Tongue (tissue), 2 donors: ENCODE measurements around the gene CSNK1G2. TPM values are rescaled to one million over a fixed set of nuclear protein-coding genes. Genes with fewer than 3 reads are reported as not detected.

Experiments
- DNase-seq: peaks from one replicate; pipeline ENCODE4 v3.0.0-alpha.2; 2015
- total RNA-seq: library from RNA; depleted of rRNA; stranded (reverse); fragments of >200 nt; gene quantifications from one replicate; pipeline ENCODE4 v1.2.3, GENCODE V29; 2014

The CSNK1G2 gene
- 52.2 TPM for total RNA-seq

DNA sequence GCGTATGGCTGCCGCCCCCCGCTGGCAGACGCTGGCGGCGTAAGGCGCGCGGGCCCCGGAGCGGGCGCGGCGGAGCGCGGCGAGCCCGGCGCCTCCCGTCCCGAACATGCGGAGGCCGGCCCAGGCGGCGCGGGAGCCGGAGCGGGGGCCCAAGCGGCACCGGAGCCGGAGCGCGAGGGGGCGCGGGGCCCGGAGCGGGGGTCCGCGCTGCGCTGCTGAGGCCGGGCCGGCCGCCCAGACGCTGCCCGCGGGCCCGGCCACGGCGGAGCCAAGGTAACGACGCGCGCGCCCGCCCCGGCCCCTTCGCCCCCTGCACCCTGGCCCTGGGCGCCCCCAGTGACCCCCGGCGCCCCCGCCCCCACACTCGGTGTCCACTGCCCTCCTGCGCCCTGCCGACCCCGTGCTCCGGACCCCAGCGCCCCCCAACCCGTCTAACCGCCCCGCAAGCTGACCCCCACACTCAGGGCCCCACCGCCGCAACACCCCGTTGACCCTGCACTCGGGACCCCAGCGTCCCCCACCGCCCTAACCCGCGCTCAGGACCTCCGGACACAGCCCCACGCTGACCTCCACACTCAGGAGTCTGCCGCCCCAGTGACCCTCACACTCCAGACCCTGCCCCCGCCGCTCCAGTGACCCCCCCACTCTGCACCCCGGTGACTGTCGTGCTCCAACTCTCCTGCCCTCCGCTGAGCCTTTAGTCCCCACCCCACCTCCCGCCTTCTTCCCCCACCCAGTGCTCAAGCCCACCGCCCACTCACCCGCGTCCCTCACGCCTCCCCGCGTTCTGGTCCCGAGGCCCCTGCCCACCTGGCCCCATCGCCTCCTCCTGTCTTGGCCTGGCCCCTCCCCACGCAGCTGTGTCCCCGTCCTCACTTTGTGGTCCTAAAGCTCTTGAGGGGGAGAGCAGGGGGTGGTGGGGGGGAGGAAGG is at the start of gene CSNK1G2:
CSNK1G2 (plus strand) TSS at position 27 of the 932 bp plus-strand sequence. CDS start 28,601 bp downstream, outside the sequence.
- DNase-seq: no peak

GRCh38 chr19:1893791-1894190 is 47.2 kb upstream of the CSNK1G2 start:
- DNase-seq: no peak

DNA sequence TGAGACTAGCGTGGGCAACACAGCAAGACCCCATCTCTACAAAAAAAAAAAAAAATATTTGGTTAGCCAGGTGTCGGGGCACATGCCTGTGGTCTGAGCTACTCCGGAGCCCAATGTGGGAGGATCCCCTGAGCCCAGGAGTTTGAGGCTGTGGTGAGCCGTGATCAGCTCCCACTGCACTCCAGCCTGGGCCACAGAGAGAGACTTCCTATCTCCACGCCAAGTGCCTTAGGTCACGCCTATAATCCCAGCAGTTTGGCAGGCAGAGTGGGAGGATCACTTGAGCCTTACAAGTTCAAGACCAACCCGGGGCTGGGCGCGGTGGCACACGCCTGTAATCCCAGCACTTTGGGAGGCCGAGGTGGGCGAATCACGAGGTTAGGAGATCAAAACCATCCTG is 44.5 kb upstream of the CSNK1G2 start:
- DNase-seq: no peak

GRCh38 chr19:1901940-1902404 is 39.0 kb upstream of the CSNK1G2 start:
- DNase-seq: no peak

- DNase-seq: no peak
Measured at GRCh38 chr19:1902923-1903322, 38.0 kb upstream of the CSNK1G2 start.

- no peak for DNase-seq
Measured at GRCh38 chr19:1904860-1905109, 36.2 kb upstream of the CSNK1G2 start.

- peak; percentile 99 for DNase-seq
Measured at GRCh38 chr19:1905110-1905862, 35.7 kb upstream of the CSNK1G2 start, which contains the start of the genes ADAT3 and SCAMP4. Gene ADAT3 (plus strand): TSS chr19:1905399. CDS start chr19:1912048, 6,649 bp downstream. Gene SCAMP4 (plus strand): TSS chr19:1905399. CDS start chr19:1915020, 9,621 bp downstream.

DNA sequence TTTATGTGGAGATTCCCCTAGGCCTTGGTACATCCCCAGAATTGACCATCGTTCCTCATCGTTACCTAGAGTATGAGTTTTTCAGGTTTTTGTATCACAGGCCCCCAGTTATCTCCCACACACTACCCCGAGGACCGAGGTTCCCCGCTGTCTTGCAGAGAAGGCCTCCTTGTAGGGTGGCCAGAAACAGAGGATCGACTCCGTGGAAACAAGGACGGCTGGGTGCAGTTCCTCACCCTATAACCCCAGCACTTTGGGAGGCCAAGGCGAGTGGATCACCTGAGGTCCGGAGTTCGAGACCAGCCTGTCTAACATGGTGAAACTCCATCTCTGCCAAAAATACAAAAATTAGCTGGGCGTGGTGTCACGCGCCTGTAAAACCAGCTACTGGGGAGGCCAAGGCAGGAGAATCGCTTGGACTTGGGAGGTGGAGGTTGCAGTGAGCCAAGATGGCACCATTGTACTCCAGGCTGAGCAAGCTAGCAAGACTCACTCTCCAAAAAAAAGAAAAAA is 35.1 kb upstream of the CSNK1G2 start:
- no peak for DNase-seq

DNA sequence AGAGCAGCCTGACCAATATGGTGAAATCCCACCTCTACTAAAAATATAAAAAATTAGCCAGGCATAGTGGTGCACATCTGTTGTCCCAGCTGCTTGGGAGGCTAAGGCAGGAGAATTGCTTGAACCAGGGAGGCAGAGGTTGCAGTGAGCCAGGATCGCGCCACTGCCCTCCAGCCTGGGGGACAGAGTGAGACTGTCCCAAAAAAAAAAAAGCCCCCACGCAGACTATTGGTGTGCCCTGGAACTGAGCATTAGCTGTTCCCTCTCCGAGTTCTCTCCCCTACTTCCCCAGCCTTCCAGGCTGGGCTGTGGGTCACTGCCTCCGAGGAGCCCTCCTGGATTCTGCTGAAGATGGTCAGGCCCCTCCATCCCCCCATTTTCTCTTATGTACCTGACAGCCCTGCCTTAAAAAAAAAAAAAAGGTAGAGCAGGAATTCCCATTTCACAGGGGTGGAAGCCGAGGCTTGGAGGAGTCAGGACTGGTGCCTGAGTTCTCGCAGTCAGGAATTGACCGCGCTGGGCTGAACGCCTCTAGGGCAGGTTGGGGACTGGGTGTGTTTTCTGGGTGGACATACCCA is 33.9 kb upstream of the CSNK1G2 start:
- no peak for DNase-seq

DNA sequence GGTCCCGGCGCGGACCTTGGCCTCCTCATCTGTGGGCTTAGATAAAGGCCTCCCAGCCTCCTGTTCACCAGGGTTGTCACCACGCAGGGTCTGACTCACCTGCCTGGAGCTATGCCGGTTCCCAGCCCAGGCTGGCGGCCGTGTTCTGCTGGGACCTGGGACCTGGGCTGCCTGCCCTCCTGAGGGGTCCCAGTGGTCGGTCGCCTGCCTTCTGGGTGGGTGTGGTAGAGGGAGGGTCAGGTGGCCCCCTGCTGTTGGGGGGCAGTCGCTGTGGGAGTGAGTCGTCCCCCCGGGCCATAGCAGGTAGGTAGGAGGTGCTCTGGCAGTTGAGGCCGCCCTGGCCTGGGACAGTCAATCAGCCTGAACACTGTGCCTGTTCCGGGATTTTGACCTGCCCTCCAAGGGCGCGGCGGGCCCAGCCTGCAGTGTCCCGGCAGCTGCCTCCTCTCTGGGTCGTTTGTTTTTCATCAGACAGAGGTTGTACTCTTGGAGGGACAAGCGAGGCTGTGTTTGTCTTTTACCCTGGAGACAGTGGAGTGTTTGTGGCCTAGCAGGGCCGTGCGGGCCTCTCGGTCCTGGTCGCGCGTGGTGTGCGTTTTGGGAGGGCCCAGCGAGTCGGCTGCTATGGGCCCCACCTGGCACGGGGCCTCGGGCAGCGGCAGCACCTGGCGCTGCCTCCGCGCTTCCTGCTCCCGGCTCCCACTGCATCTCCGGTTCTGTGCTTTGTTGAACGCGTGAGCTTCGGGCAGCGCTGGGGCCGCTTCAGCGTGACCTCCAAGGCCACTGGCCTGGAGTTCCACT is 33.2 kb upstream of the CSNK1G2 start:
- no peak for DNase-seq

DNA sequence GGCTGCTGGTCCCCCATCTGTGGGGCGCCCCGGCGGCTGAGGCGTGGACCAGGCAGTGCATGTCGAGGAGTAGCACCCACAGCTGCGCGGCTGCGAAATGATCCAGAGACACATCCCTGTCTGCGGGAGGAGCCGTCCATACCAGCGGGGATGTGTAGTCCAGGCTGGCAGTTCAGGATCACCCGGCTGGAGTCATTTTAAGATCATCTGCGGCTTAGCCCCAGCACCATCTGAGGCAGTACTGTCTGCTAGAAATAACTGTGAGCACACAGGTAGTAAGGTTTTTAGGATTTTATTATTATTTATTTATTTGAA is 32.7 kb upstream of the CSNK1G2 start:
- DNase-seq: no peak

DNA sequence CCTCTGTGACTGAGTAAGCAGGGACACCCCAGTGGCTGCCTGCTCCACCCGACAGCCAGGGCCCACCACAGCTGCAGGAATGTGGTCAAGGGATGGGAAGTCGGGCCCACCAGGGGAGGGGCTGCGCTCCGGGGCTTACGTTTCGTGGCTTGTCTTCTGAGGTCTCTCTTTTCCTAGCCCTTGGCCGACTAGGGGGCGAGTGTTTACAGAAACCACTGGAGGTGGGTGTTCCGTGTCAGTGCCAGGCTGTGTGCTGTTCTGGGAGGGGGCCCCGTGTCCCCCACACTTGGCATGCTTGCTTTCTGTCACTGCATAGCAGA is 31.3 kb upstream of the CSNK1G2 start:
- DNase-seq: no peak

DNA sequence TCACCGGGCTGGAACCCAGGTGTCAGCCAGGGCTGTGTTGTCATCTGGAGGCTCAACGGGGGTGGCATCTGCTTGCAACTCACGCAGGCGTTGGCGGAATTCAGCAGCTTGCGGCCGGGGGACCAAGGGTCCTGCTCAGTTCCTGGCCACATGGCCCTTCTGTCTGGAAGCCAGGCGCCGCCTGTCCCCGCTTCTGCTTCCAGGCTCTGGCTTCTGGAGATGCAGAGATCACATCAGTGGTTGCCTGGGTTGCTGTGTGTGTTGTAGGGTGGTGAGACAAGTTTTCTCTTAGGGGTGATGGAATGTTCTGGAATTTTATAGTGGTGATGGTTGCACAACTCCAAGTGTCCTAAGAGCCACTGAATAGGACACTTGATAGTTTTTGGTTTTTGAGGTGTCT is 30.8 kb upstream of the CSNK1G2 start:
- no peak for DNase-seq

GRCh38 chr19:1911098-1911497 is 29.9 kb upstream of the CSNK1G2 start:
- DNase-seq: no peak

GRCh38 chr19:1911995-1912394 is 29.0 kb upstream of the CSNK1G2 start:
- DNase-seq: no peak

- no peak for DNase-seq
Measured at GRCh38 chr19:1912760-1913505, 28.0 kb upstream of the CSNK1G2 start.

- DNase-seq: no peak
Measured at GRCh38 chr19:1913781-1914577, 27.0 kb upstream of the CSNK1G2 start.

- no peak for DNase-seq
Measured at GRCh38 chr19:1914826-1915341, 26.1 kb upstream of the CSNK1G2 start.

DNA sequence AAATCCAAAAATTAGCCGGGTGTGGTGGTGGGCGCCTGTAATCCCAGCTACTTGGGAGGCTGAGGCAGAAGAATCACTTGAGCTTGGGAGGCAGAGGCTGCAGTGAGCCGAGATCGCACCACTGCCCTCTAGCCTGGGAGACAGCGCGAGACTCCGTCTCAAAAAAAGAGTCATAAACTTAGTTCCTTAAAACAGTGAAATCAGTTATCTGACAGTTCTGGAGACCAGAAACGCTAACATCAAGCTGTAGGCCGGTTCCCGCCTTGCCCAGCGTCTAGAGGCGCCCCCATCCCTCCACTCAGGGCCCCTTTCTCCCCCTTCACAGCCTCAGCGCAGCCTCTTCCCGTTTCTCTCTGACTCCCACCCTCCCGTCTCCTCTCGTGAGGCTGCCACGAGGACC is 23.8 kb upstream of the CSNK1G2 start:
- DNase-seq: no peak

DNA sequence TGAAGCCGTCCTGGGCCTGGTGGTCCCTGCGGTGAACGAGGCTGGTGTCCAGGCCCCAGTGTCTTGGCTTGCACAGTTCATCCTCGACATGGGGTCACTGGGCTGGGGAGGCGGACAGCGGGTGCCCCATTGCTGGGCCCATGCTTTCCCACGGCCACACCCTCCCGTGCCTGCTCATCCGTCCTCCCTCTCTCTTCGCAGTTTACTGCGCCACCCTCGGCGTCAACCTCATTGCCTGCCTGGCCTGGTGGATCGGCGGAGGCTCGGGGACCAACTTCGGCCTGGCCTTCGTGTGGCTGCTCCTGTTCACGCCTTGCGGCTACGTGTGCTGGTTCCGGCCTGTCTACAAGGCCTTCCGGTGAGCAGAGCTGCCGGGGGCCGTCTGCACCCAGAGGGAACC is 23.0 kb upstream of the CSNK1G2 start:
- DNase-seq: no peak
